ENCODE measurements around the gene CCDC69.

DNA sequence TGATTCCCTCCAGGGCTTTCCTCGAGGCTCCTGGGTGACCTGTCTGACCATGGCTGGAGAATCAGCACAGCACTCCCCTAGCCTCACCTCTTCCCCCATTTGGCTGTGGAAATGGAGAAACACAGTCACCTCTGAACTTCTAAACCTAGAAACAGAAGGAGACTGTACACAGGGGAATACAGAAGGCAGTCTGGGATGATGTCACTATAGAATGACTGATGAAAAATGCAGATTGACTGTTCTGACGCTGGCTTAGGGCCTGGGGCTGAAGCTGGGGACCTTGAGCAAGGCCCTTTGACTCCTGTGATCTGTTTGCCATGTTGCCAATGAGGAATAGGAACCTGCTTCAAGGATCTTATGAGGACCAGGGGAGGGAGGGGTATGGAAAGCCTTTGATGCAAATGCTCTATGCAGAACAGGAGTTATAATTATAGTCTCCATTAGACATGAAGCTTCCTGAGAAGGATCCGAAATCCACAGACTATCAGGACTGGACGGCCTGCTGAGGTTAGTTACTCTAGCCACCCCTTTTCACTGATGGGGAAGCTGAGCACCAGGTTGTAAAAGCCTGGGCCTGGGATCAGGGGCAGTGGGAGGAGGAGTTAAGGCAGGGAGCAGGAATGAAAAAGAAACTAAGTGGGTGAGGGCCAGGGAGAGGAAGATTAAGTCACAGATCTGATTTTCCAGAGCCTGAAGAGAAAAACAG, 41.9 kb downstream of the CCDC69 start:
- TF ChIP-seq, protein P1, sequence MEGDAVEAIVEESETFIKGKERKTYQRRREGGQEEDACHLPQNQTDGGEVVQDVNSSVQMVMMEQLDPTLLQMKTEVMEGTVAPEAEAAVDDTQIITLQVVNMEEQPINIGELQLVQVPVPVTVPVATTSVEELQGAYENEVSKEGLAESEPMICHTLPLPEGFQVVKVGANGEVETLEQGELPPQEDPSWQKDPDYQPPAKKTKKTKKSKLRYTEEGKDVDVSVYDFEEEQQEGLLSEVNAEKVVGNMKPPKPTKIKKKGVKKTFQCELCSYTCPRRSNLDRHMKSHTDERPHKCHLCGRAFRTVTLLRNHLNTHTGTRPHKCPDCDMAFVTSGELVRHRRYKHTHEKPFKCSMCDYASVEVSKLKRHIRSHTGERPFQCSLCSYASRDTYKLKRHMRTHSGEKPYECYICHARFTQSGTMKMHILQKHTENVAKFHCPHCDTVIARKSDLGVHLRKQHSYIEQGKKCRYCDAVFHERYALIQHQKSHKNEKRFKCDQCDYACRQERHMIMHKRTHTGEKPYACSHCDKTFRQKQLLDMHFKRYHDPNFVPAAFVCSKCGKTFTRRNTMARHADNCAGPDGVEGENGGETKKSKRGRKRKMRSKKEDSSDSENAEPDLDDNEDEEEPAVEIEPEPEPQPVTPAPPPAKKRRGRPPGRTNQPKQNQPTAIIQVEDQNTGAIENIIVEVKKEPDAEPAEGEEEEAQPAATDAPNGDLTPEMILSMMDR (IDR thresholded peaks at IDR 0.05) = no peak
- no peak for TF ChIP-seq POLR2AphosphoS5 (IDR thresholded peaks at IDR 0.05)
